ENCODE data around the gene GTF2IRD2.
"Not testable (repeated sequence)": the region's sequence is repeated elsewhere in the genome, so short reads cannot be mapped to it uniquely, and the experiment has no call there.

Gene GTF2IRD2

GRCh38 chr7:74850833-74851721 is at the start of gene GTF2IRD2:
Gene GTF2IRD2, minus strand, starts transcription at chr7:74851605. Its CDS starts 15,227 bp downstream, at chr7:74836378.
- not testable (repeated sequence) for DNase-seq (ENCODE audit: low read depth in 2 of 2)

GRCh38 chr7:74890158-74891123 is 39.0 kb upstream of the GTF2IRD2 start:
- peak; percentile 66 to 71 for DNase-seq (ENCODE audit: low read depth in 2 of 2)

- DNase-seq (ENCODE audit: low read depth in 2 of 2), result not testable (repeated sequence)
Observed at GRCh38 chr7:74889518-74890129, 38.2 kb upstream of the GTF2IRD2 start.

DNA sequence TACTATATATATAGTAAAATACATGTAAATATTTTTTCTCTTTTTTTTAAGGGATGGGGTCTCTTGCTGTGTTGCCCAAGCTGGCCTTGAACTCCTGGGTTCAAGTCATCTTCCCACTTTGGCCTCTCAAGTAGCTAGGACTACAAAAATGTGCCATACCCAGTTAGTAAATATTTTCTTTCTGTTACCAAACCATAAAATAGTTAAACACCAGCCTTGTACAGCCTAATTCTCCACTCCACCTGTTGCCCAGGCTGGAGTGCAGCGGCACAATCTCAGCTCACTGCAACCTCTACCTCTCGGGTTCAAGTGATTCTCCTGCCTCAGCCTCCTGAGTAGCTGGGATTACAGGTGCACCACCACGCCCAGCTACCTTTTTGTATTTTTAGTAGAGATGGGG is 33.9 kb upstream of the GTF2IRD2 start:
- DNase-seq (ENCODE audit: low read depth in 2 of 2), result not testable (repeated sequence)

- not testable (repeated sequence) for DNase-seq (ENCODE audit: low read depth in 2 of 2)
Observed at GRCh38 chr7:74882110-74882509, 30.7 kb upstream of the GTF2IRD2 start.

DNA sequence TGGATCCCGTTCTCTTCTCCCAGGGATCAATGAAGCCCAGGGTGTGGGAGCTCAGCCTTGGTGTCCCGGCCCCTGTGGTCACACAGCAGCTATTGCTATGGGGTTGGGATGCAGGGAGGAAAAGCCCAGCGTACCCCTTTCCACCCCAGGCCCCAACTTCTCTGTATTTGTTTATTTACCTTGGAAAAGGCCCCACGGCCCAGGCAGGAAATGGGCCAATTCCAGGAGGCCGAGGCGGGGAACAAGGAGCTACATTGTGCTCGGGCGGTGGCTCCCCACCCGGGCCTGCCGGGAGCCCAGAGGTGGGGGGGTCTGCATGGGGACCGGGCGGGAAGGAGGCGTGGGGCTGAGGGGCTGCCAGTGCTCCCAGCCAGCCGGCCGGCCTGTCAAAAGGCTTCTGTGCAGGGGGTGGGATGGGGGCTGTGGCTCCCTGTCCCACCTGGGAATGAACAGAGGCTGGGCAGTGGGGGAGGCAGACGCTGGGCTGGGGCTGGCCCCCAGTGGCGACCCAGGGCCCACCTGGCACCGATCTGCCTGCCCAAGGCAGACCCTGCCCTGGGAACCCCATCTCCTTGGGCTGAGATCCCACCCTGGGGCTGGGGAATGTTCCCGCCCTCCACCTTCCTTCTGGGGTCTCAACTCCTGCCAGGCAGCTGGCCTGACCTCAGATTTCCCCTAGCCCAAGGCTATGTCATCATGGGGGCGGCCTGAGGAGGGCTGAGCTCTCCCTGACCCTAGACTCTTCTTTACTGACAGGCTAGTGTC is 23.5 kb upstream of the GTF2IRD2 start:
- not testable (repeated sequence) for DNase-seq (ENCODE audit: low read depth in 2 of 2)

DNA sequence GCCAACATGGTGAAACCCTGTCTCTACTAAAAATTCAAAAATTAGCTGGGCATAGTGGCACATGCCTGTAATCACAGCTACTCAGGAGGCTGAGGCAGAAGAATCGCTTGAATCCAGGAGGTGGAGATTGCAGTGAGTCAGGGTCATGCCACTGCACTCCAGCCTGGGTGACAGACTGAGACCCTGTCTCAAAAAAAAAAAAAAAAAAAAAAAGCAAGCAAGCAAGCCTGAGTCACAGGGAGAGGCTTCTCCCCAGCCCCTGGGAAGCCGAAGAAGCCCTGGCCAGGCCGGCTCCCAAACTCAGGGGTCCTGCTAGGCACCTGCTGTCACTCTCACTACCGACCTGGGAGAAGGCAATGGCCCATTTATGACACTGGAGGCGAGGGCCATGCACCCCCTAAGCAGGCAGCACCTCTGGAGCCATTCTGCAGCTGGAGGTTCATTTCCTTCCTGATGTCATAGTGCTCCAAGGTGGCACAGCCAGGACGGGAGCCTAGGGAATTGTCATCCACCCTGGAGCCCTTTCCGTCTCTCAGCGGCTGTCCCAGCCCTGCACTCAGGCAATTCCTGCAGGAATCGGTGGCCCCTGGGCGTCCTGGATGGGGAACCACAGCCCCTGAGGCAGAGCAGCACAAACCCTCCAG is 22.8 kb upstream of the GTF2IRD2 start:
- DNase-seq (ENCODE audit: low read depth in 2 of 2), result not testable (repeated sequence)

DNA sequence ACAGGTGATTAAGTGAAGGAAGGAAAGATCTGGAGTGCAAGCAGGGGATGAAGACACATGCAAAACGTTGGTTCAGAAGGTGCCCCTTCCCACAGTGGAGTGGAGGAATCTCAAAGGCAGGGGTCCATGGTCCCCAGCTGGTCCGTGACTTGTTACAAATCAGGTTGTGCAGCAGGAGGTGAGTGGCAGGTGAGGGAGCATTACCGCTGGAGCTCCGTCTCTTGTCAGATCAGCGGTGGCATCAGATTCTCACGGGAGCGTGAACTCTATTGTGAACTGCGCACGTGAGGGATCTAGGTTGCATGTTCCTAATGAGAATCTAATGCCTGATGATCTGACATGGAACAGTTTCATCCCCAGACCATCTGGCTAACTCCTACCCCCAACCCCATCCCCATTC is 21.1 kb upstream of the GTF2IRD2 start:
- not testable (repeated sequence) for DNase-seq (ENCODE audit: low read depth in 2 of 2)

DNA sequence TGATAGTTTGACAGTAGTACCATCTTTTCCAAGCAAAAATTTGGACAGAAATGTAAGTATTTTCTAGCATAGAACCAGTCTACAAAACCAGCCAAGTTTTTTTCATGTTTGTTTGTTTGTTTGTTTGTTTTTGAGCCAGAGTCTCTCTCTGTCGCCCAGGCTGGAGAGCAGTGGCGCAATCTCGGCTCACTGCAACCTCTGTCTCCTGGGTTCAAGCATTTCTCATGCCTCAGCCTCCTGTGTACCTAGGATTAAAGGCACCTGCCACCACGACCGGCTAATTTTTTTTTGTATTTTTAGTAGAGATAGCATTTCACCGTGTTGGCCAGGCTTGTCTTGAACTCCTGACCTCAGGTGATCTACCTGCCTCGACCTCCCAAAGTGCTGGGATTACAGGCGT is 14.4 kb upstream of the GTF2IRD2 start:
- DNase-seq (ENCODE audit: low read depth in 2 of 2), result not testable (repeated sequence)

DNA sequence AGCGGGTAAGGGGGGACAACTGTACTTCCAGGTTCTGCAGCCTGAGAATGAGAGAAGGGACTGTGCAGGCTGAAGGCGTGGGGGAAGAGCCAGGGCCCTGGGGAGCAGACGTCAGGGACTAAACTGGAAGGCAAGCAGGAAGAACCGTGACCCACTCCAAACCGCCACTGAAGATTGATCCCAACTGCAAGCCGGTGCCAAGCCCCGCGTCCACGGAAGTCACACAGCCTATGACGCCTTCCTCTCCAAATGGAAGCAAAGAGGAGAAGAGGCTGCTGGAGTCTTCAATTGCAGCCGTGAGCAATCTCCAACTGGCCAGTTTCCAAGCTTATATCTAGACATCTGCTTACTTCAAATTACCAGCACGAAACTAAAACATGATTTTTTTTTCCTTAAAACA is 1.6 kb downstream of the GTF2IRD2 start:
- not testable (repeated sequence) for DNase-seq (ENCODE audit: low read depth in 2 of 2)

DNA sequence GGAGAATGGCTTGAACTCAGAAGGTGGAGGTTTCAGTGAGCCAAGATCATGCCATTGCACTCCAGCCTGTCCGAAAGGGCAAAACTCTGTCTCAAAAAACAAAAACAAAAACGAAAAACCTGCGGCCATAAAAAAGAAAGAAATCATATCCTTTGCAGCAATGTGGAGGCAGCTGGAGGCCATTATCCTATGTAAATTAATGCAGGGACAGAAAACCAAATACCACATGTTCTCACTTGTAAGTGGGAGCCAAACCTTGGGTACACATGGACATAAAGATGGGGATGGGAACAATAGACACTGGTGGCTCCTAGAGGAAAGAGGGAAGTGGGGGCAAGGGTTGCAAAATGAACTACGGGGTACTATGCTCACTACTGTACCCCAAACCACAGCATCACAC is 21.0 kb downstream of the GTF2IRD2 start:
- not testable (repeated sequence) for DNase-seq (ENCODE audit: low read depth in 2 of 2)

GRCh38 chr7:74829959-74830358 is 21.4 kb downstream of the GTF2IRD2 start:
- not testable (repeated sequence) for DNase-seq (ENCODE audit: low read depth in 2 of 2)

- DNase-seq (ENCODE audit: low read depth in 2 of 2), result not testable (repeated sequence)
Observed at GRCh38 chr7:74821259-74821658, 30.1 kb downstream of the GTF2IRD2 start.

- DNase-seq (ENCODE audit: low read depth in 2 of 2), result not testable (repeated sequence)
Observed at GRCh38 chr7:74820146-74820805, 31.1 kb downstream of the GTF2IRD2 start.

DNA sequence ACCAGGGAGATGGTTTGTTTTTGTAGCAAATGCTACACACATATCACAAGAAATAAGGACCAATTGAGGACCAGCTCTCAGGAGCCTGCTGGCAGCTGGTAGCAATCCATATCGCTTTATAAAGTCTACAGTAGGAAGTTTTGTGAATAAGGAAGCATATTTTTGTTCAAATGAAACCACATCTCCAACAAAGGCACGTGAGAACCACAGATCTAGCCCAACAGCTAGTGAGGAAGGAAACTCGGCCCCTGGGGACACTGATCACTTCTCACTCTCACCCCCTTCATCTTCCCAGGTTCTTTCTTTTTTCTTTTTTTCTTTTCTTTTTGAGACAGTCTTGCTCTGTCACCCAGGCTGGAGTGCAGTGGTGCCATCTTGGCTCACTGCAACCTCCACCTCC is 35.5 kb downstream of the GTF2IRD2 start:
- not testable (repeated sequence) for DNase-seq (ENCODE audit: low read depth in 2 of 2)

- DNase-seq (ENCODE audit: low read depth in 2 of 2), result not testable (repeated sequence)
Observed at GRCh38 chr7:74798644-74799043, 52.8 kb downstream of the GTF2IRD2 start.

DNA sequence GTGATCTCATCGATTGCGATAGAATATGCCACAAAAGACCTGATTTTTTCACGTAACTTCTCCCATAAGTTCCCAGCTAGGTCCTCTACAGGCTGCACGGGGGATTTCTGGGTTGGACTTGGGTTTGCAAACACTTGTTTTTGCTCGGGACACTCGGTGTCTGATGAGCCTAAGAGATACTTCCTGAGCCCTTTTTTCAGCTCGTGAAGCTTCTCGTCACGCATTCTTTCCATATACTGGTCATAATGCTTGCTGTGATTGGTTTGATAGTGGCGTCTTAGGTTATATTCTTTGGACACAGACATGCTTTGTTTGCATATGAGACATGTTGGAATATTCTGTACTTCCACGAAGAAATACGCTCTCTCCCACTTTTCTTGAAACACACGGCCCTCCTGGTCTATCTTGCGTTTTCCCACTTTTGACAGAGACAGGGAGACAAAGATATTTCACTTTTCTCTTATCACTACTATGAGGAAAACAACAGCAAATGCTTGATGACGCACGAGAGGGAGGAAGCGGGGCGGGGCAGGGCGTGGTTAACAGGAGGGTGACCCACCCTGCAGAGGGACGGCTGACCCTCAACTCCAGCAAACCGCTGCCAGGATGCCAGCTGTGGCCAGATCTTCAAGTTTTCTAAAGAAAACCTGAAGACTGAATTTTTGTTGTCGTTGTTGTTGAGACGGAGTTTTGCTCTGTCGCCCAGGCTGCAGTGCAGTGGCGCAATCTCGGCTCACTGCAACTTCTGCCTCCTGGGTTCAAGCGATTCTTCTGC is 53.4 kb downstream of the GTF2IRD2 start:
- DNase-seq (ENCODE audit: low read depth in 2 of 2), result not testable (repeated sequence)

GRCh38 chr7:74789200-74789736 is 62.1 kb downstream of the GTF2IRD2 start:
- not testable (repeated sequence) for DNase-seq (ENCODE audit: low read depth in 2 of 2)
